Esophagus muscularis mucosa (tissue), 4 donors: ENCODE results near the gene SH3BP4.

Experiments used
- EP300 ChIP-seq: sonication (generic); formaldehyde crosslinking; IDR thresholded peaks from one replicate; pipeline ENCODE4 v1.6.1; 2017; ENCODE audit warnings: antibody characterized with exemption
- POLR2A ChIP-seq: fragments of 450-650 bp; IDR thresholded peaks from one replicate; pipeline ENCODE4 v1.6.1; 2017; ENCODE audit warnings: antibody characterized with exemption, moderate library complexity, mild to moderate bottlenecking, low read depth
- POLR2AphosphoS5 ChIP-seq, 2 donors: sonication (generic); formaldehyde crosslinking; IDR thresholded peaks; one replicate each; pipeline ENCODE4 v1.6.1; 2017; ENCODE audit warnings: antibody characterized with exemption in 2 of 2
- TF ChIP-seq, protein P1 (sequence below), 3 experiments: fragments of 200-600 bp in 2 of 3; fragments of 450-650 bp in 1 of 3; sonication (generic) in 2 of 3; IDR thresholded peaks; one replicate each; pipeline ENCODE4 v1.5.1; 2017 to 2019; ENCODE audit warnings: antibody characterized with exemption in 3 of 3, mild to moderate bottlenecking in 2 of 3, moderate library complexity in 1 of 3

DNA sequence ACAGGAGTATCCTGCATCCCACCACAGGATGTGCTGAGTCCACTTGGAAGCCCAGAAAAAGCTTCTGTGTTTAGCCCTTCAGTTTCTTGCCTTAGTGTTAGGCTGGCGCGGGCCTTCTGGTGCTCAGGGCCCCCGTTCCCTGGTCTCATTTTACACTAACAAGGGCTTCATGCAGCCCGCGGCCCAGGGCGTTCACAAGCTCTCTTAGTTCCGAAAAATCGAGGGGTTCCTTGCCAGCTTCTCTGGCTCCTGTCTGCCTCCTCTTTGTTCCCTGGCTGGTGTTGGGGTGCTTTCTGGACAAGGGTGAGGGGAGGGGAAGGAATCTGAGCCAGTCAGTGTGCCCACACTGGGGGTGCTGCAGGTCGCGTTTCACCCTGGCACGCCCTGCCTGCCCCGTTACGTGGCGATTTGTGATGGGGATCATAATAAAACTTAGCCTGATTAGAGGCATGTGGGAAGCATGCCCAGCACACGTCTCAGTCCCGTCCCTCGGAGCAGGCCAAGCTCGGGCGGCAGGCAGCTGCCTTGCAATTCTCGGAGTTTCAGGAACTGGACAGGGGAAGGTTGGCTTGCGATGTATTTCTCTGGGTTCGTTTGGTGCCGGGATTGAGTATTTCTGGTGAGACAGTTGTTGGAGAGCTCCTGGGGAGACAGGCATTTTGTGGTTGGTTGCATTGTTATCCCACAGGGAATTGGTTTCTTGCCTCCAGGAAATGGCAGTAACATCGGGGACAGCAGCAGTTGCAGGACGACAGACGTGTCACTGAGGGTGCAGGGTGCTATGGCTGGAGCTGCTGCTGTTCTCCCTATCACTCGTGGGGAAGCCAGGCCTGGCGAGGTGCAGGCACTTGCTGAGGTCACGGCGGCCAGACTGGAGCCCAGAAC is 22.9 kb downstream of the SH3BP4 start:
- TF ChIP-seq, protein P1, sequence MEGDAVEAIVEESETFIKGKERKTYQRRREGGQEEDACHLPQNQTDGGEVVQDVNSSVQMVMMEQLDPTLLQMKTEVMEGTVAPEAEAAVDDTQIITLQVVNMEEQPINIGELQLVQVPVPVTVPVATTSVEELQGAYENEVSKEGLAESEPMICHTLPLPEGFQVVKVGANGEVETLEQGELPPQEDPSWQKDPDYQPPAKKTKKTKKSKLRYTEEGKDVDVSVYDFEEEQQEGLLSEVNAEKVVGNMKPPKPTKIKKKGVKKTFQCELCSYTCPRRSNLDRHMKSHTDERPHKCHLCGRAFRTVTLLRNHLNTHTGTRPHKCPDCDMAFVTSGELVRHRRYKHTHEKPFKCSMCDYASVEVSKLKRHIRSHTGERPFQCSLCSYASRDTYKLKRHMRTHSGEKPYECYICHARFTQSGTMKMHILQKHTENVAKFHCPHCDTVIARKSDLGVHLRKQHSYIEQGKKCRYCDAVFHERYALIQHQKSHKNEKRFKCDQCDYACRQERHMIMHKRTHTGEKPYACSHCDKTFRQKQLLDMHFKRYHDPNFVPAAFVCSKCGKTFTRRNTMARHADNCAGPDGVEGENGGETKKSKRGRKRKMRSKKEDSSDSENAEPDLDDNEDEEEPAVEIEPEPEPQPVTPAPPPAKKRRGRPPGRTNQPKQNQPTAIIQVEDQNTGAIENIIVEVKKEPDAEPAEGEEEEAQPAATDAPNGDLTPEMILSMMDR (IDR thresholded peaks at IDR 0.05), result no peak
- TF ChIP-seq POLR2AphosphoS5 (IDR thresholded peaks at IDR 0.05) (no peak), POLR2A (no peak), EP300 (no peak)
